PFSK-1 (cell line): ENCODE measurements around the gene ANKS4B.

Experiments
- FOXP2 ChIP-seq: optimal IDR thresholded peaks from 2 replicates; pipeline ENCODE3; 2011; ENCODE audit warnings: borderline replicate concordance, control low read depth, inconsistent platforms; ENCODE audit not compliant: insufficient read depth; ENCODE audit errors: extremely low read length, extremely low read depth
- POLR2AphosphoS5 ChIP-seq: IDR thresholded peaks from 2 replicates; pipeline ENCODE4 v1.6.1; 2012; ENCODE audit warnings: low read depth, mild to moderate bottlenecking, control low read depth, low read length, moderate library complexity
- SIN3A ChIP-seq: IDR thresholded peaks from 2 replicates; pipeline ENCODE4 v1.6.1; 2012; ENCODE audit warnings: mild to moderate bottlenecking, low read length, moderate library complexity, borderline replicate concordance; ENCODE audit not compliant: insufficient read depth
- TAF1 ChIP-seq: IDR thresholded peaks from 2 replicates; pipeline ENCODE4 v1.6.1; 2012; ENCODE audit warnings: low read length, control low read depth, borderline replicate concordance; ENCODE audit not compliant: insufficient read depth
- TF ChIP-seq, protein P1 (sequence below), 2 experiments: IDR thresholded peaks; 2 replicates each; pipeline versions ENCODE4 v1.6.1 to v1.8.0; 2011 to 2012; ENCODE audit warnings: low read depth in 2 of 2, low read length in 2 of 2, control low read depth in 1 of 2, inconsistent platforms in 1 of 2, mild to moderate bottlenecking in 1 of 2, moderate library complexity in 1 of 2; ENCODE audit not compliant: insufficient read depth in 1 of 2

GRCh38 chr16:21265104-21265837 is 31.8 kb downstream of the ANKS4B start:
- TF ChIP-seq TAF1 (no peak), POLR2AphosphoS5 (no peak), SIN3A (no peak), FOXP2 (no peak)
- TF ChIP-seq, protein P1, sequence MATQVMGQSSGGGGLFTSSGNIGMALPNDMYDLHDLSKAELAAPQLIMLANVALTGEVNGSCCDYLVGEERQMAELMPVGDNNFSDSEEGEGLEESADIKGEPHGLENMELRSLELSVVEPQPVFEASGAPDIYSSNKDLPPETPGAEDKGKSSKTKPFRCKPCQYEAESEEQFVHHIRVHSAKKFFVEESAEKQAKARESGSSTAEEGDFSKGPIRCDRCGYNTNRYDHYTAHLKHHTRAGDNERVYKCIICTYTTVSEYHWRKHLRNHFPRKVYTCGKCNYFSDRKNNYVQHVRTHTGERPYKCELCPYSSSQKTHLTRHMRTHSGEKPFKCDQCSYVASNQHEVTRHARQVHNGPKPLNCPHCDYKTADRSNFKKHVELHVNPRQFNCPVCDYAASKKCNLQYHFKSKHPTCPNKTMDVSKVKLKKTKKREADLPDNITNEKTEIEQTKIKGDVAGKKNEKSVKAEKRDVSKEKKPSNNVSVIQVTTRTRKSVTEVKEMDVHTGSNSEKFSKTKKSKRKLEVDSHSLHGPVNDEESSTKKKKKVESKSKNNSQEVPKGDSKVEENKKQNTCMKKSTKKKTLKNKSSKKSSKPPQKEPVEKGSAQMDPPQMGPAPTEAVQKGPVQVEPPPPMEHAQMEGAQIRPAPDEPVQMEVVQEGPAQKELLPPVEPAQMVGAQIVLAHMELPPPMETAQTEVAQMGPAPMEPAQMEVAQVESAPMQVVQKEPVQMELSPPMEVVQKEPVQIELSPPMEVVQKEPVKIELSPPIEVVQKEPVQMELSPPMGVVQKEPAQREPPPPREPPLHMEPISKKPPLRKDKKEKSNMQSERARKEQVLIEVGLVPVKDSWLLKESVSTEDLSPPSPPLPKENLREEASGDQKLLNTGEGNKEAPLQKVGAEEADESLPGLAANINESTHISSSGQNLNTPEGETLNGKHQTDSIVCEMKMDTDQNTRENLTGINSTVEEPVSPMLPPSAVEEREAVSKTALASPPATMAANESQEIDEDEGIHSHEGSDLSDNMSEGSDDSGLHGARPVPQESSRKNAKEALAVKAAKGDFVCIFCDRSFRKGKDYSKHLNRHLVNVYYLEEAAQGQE (IDR thresholded peaks at IDR 0.05; ENCODE audit: insufficient read depth in 1 of 2, low read depth in 2 of 2, low read length in 2 of 2), result no peak
